H7 (cell line): ENCODE results near the gene PADI1. TPM values are rescaled to one million over a fixed set of nuclear protein-coding genes. Genes with fewer than 3 reads are reported as not detected.

Experiments used
- DNase-seq: peaks from one replicate; pipeline ENCODE4 v3.0.0; 2012
- H3K27me3 ChIP-seq: 2 replicates; pipeline ENCODE4 v1.6.0; 2011; ENCODE audit warnings: mild to moderate bottlenecking, low read length; ENCODE audit not compliant: control insufficient read depth, insufficient read depth
- H3K36me3 ChIP-seq: replicated peaks from 2 replicates; pipeline ENCODE4 v1.5.1; 2011; ENCODE audit warnings: low read length; ENCODE audit not compliant: control insufficient read depth, insufficient read depth
- H3K4me3 ChIP-seq: 2 replicates; pipeline ENCODE4 v1.5.1; 2011; ENCODE audit warnings: low read depth, mild to moderate bottlenecking, control low read depth, low read length, moderate library complexity; ENCODE audit not compliant: insufficient read depth
- total RNA-seq: library from RNA; depleted of rRNA; stranded (reverse); fragments of >200 nt; shearing (Covaris generic); gene quantifications from 2 replicates; pipeline ENCODE4 v1.2.3, GENCODE V29; 2014; rRNA removed

PADI1 gene, protein sequence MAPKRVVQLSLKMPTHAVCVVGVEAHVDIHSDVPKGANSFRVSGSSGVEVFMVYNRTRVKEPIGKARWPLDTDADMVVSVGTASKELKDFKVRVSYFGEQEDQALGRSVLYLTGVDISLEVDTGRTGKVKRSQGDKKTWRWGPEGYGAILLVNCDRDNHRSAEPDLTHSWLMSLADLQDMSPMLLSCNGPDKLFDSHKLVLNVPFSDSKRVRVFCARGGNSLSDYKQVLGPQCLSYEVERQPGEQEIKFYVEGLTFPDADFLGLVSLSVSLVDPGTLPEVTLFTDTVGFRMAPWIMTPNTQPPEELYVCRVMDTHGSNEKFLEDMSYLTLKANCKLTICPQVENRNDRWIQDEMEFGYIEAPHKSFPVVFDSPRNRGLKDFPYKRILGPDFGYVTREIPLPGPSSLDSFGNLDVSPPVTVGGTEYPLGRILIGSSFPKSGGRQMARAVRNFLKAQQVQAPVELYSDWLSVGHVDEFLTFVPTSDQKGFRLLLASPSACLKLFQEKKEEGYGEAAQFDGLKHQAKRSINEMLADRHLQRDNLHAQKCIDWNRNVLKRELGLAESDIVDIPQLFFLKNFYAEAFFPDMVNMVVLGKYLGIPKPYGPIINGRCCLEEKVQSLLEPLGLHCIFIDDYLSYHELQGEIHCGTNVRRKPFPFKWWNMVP
- total RNA-seq = 0.07 and 0.45 TPM in 2 replicates

GRCh38 chr1:17204546-17205440, at the start of gene PADI1:
Gene PADI1 (plus strand): TSS chr1:17205128. CDS start chr1:17205218, 90 bp downstream.
- H3K36me3 ChIP-seq = no peaks in the 10 kb centered on the region
- H3K27me3 ChIP-seq = no peaks in the 10 kb centered on the region
- H3K4me3 ChIP-seq = no peak within 1 kb of the TSS
- DNase-seq = no peak

DNA sequence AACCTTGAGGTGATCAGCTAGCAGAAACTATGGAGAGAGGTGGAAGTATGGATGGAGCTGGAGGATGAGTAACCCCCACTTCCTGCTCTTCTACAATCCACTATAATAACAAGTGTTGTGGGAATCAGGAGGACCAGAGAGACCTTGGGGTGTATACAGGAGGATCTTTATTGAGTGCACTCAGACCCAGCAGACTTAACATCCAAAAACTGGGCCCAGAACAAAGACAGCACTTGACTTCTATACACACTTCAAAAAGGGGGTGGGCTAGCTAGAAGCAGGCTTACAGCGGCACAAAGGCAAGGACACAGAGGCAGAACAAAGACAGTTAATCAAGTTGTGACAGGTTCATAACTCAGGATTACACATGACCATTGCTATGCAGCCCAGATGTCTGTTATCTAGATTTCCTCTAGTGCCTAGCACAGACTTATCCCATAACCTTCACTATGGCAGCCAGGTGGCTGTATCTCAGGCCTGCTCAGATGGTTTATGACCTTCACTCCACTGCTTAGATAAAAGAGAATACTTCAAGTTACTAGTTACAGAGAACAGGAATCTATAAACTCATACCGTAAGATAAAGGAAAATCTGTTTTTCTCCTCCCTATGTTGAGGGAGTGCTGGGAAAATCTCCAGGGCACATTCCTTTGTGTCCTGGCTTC, 49.5 kb upstream of the PADI1 start:
- DNase-seq = no peak
- no peaks in the 10 kb centered on the region for H3K36me3 ChIP-seq
- H3K4me3 ChIP-seq = no peak overlapping the region
- no peaks in the 10 kb centered on the region for H3K27me3 ChIP-seq

GRCh38 chr1:17156108-17156507, 48.8 kb upstream of the PADI1 start:
- Histone ChIP-seq H3K36me3 (no peaks in the 10 kb centered on the region), H3K27me3 (no peaks in the 10 kb centered on the region), H3K4me3 (no peak overlapping the region)
- no peak for DNase-seq

DNA sequence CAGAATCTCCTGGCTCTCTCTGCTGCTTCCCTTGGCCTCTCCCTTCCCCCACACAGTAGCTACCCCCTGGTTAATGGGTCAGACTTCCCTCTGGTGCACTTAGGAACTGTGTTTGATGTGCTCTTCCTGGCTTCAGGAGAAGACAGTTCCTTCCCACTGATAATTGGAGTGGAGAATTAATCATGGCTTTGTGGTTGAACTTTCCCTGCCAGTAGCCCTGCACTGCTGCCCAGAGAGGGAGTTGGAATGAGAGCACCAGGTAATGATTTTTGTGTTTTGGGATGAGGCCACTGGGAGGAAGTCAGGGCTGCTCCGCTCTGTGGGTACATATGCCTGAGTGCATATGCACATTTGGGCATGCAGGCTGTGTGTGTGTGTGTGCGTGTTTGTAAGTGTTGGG, 46.0 kb upstream of the PADI1 start:
- Histone ChIP-seq H3K36me3 (no peaks in the 10 kb centered on the region), H3K4me3 (no peak overlapping the region), H3K27me3 (no peaks in the 10 kb centered on the region)
- DNase-seq = no peak

GRCh38 chr1:17161137-17161740, 43.7 kb upstream of the PADI1 start:
- no peaks in the 10 kb centered on the region; the same call in 1 of the 2 replicates for H3K27me3 ChIP-seq
- no peaks in the 10 kb centered on the region for H3K36me3 ChIP-seq
- no peak for DNase-seq

GRCh38 chr1:17161926-17162800, 42.8 kb upstream of the PADI1 start:
- Histone ChIP-seq H3K4me3 (no peak overlapping the region), H3K36me3 (no peaks in the 10 kb centered on the region), H3K27me3 (peaks cover 2% of the 10 kb centered on the region; the same call in 1 of the 2 replicates)
- no peak for DNase-seq

More at GRCh38 chr1:17161137-17161740, 43.7 kb upstream of the PADI1 start:
- H3K4me3 ChIP-seq = no peak overlapping the region

DNA sequence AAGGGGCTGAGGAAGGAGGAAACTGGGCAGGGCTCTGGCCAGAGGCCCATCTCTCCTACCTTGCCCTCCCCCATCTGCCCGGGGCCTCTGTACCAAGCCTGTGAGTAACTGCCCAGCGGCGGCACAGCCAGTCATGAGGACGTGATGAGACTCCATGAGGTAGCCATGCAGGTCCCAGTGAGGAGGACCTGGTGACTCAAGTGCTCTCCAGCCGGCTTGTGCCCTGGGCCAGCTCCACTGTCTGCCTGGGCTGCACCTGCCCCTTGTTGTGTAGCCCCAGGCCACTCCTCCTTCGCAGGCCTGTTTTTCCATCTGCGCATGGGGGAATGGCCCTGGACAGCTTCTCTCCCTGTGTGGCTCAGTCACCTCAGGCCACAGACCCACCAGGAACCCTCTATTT, 42.0 kb upstream of the PADI1 start:
- no peak for DNase-seq
- no peaks in the 10 kb centered on the region for H3K36me3 ChIP-seq
- H3K4me3 ChIP-seq = no peak overlapping the region
- peaks cover 2% of the 10 kb centered on the region; the same call in 1 of the 2 replicates for H3K27me3 ChIP-seq

- Histone ChIP-seq H3K36me3 (no peaks in the 10 kb centered on the region), H3K27me3 (peaks cover 2% of the 10 kb centered on the region; the same call in 1 of the 2 replicates), H3K4me3 (no peak overlapping the region)
- DNase-seq = no peak
Measured at GRCh38 chr1:17163371-17163770, 41.6 kb upstream of the PADI1 start.

DNA sequence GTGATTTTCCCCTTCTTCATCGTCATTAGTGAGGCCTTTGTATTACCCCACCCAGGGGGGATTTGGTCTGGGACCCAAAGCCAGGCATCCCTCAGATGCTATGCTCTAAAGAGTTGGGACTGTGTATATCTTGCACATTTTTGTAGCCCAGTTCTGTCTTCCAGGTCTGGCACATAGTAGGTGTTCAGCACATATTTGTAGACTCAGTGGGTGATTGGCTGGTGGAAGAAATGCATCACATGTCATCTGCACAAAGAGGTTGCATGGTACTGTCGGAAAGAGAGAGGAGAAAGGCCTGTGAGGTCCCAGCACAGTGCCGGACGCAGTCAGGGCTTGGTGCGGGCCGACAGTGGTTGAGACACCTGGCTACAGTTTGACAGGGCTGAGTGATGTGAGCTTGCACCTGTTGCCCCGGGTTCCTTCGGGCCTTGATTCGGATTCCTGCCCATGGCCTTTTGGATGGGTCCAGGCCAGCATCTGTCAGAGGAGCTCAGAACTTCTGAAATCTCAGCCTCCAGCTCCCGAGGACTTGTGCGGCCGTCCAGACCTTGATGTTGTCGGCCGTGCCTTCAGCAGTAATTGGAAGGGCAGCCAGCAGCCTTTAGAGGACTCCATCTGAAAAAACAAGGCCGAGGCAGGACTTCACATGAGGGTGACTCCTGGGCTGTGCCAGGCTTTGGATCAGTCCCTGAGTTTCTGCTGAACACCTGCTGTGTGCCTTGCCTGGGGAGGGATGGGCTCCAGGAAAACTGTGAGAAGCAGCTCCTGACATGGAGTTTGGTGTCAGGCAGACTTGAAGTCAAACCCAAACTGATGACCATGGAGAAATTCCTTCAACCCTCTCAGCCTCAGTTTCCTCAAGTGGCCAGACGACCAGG, 40.9 kb upstream of the PADI1 start:
- DNase-seq = no peak
- Histone ChIP-seq H3K4me3 (no peak overlapping the region), H3K36me3 (no peaks in the 10 kb centered on the region), H3K27me3 (peaks cover 2% of the 10 kb centered on the region; the same call in 1 of the 2 replicates)

DNA sequence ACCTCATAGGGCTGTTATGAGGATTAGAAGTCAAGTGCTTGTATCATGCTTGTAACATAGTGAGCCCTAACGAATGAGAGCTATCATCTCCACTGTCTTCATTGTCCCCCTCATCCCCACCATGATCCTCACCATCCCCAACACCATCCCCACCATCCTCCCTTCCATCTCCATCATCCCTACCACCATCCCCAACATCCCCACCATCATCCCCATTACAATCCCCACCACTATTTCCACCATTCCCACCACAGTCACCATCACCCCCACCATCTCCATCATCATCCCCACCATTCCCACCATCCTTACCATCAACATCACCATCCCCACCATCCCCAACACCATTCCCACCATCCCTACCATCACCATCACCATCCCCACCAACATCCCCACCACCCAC, 39.1 kb upstream of the PADI1 start:
- Histone ChIP-seq H3K4me3 (no peak overlapping the region), H3K36me3 (no peaks in the 10 kb centered on the region), H3K27me3 (peaks cover 2% of the 10 kb centered on the region; the same call in 1 of the 2 replicates)
- no peak for DNase-seq

- DNase-seq = peak; percentile 63
- no peaks in the 10 kb centered on the region for H3K36me3 ChIP-seq
- H3K4me3 ChIP-seq = no peak overlapping the region
- H3K27me3 ChIP-seq = peaks cover 2% of the 10 kb centered on the region; the same call in 1 of the 2 replicates
Measured at GRCh38 chr1:17167041-17167785, 37.7 kb upstream of the PADI1 start.

DNA sequence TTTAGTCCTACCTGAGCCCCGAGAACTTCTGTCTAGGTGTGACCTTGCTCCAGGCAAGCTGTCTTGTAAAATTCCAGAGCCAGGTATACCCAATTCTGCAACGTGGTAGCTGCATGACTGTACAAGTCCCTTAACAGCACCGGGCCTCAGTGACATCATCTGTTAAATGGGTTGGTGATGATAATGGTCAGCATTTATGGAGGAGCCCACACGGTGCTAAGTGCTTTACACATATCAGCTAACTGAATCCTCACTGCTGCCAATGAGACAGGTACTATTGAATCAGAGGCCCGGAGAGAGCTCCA, 37.2 kb upstream of the PADI1 start:
- DNase-seq = no peak
- Histone ChIP-seq H3K4me3 (no peak overlapping the region), H3K27me3 (peaks cover 2% of the 10 kb centered on the region; the same call in 1 of the 2 replicates), H3K36me3 (no peaks in the 10 kb centered on the region)
